Measurements from ENCODE around the gene CEP112. TPM values are rescaled to one million over a fixed set of nuclear protein-coding genes. Genes with fewer than 3 reads are reported as not detected.

The CEP112 gene
- total RNA-seq, 1 donor from 2014 or later: 14.5 TPM

GRCh38 chr17:65820306-65820705 is 371.6 kb downstream of the CEP112 start:
- no peaks in the 10 kb centered on the region for H3K9me3 ChIP-seq (replicated peaks)
- no peak overlapping the region for H3K27ac ChIP-seq (replicated peaks)
- no peaks in the 10 kb centered on the region for H3K36me3 ChIP-seq
- no peak overlapping the region for H3K4me3 ChIP-seq
- no peak for TF ChIP-seq CTCF (IDR thresholded peaks at IDR 0.05; ENCODE audit: borderline replicate concordance)
- no peak for DNase-seq
- intact Hi-C loops (cut with micrococcal nuclease): no loop called here
- no peaks in the 10 kb centered on the region for H3K27me3 ChIP-seq (ENCODE audit: low read depth)
- H3K4me1 ChIP-seq: no peaks in the 10 kb centered on the region

GRCh38 chr17:65819810-65820209 is 372.1 kb downstream of the CEP112 start:
- H3K36me3 ChIP-seq: no peaks in the 10 kb centered on the region
- intact Hi-C loops (cut with micrococcal nuclease): no loop called here

DNA sequence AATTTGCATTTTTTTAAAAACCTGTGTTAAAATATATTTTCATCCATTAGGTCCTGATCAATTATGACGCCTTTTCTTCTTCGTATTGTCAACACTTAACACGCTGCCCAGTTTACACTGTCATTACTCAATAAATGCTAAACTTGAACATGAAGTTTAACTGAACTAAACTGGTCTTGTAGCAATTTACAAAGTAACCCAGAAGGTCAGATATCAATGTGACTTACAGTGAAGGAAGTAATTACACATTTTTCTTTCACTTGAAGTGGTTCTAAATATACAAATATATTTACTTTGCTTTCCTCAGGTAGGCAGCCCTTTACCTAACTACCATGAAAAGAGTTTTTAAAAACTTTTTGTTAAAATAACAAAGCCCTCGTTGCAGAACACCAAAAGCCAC is 374.0 kb downstream of the CEP112 start:
- Histone ChIP-seq H3K9me3 (replicated peaks) (no peaks in the 10 kb centered on the region), H3K27me3 (ENCODE audit: low read depth) (no peaks in the 10 kb centered on the region), H3K36me3 (no peaks in the 10 kb centered on the region), H3K27ac (replicated peaks) (no peak overlapping the region), H3K4me1 (no peaks in the 10 kb centered on the region), H3K4me3 (no peak overlapping the region)
- no peak for DNase-seq
- intact Hi-C loops (cut with micrococcal nuclease): no loop called here
- no peak for TF ChIP-seq CTCF (IDR thresholded peaks at IDR 0.05; ENCODE audit: borderline replicate concordance)

More at GRCh38 chr17:65819810-65820209, 372.1 kb downstream of the CEP112 start:
- Histone ChIP-seq H3K27ac (replicated peaks) (no peak overlapping the region), H3K4me1 (no peaks in the 10 kb centered on the region), H3K9me3 (replicated peaks) (no peaks in the 10 kb centered on the region), H3K4me3 (no peak overlapping the region), H3K27me3 (ENCODE audit: low read depth) (no peaks in the 10 kb centered on the region)
- TF ChIP-seq CTCF (IDR thresholded peaks at IDR 0.05; ENCODE audit: borderline replicate concordance): no peak
- no peak for DNase-seq

- no peaks in the 10 kb centered on the region for H3K4me1 ChIP-seq
- H3K27me3 ChIP-seq (ENCODE audit: low read depth): no peaks in the 10 kb centered on the region
- no peaks in the 10 kb centered on the region for H3K9me3 ChIP-seq (replicated peaks)
- intact Hi-C loops (cut with micrococcal nuclease): no loop called here
- no peak overlapping the region for H3K27ac ChIP-seq (replicated peaks)
- H3K4me3 ChIP-seq: no peak overlapping the region
- no peak for DNase-seq
- no peaks in the 10 kb centered on the region for H3K36me3 ChIP-seq
- no peak for TF ChIP-seq CTCF (IDR thresholded peaks at IDR 0.05; ENCODE audit: borderline replicate concordance)
Observed at GRCh38 chr17:65814418-65814817, 377.5 kb downstream of the CEP112 start.

- TF ChIP-seq CTCF (IDR thresholded peaks at IDR 0.05; ENCODE audit: borderline replicate concordance): no peak
- H3K27ac ChIP-seq (replicated peaks): no peak overlapping the region
- H3K4me1 ChIP-seq: no peaks in the 10 kb centered on the region
- no peak for DNase-seq
- H3K36me3 ChIP-seq: no peaks in the 10 kb centered on the region
- H3K9me3 ChIP-seq (replicated peaks): peaks cover 9% of the 10 kb centered on the region
- H3K4me3 ChIP-seq: no peak overlapping the region
- intact Hi-C loops (cut with micrococcal nuclease): no loop called here
- no peaks in the 10 kb centered on the region for H3K27me3 ChIP-seq (ENCODE audit: low read depth)
Observed at GRCh38 chr17:65813306-65813705, 378.6 kb downstream of the CEP112 start.

GRCh38 chr17:65811043-65811442 is 380.9 kb downstream of the CEP112 start:
- intact Hi-C loops (cut with micrococcal nuclease): no loop called here
- no peak overlapping the region for H3K27ac ChIP-seq (replicated peaks)
- H3K27me3 ChIP-seq (ENCODE audit: low read depth): no peaks in the 10 kb centered on the region
- no peak for TF ChIP-seq CTCF (IDR thresholded peaks at IDR 0.05; ENCODE audit: borderline replicate concordance)
- peaks cover 15% of the 10 kb centered on the region for H3K9me3 ChIP-seq (replicated peaks)
- H3K4me3 ChIP-seq: no peak overlapping the region
- H3K36me3 ChIP-seq: no peaks in the 10 kb centered on the region
- DNase-seq: no peak
- no peaks in the 10 kb centered on the region for H3K4me1 ChIP-seq
